ENCODE data around the gene CABYR.

CABYR gene

DNA sequence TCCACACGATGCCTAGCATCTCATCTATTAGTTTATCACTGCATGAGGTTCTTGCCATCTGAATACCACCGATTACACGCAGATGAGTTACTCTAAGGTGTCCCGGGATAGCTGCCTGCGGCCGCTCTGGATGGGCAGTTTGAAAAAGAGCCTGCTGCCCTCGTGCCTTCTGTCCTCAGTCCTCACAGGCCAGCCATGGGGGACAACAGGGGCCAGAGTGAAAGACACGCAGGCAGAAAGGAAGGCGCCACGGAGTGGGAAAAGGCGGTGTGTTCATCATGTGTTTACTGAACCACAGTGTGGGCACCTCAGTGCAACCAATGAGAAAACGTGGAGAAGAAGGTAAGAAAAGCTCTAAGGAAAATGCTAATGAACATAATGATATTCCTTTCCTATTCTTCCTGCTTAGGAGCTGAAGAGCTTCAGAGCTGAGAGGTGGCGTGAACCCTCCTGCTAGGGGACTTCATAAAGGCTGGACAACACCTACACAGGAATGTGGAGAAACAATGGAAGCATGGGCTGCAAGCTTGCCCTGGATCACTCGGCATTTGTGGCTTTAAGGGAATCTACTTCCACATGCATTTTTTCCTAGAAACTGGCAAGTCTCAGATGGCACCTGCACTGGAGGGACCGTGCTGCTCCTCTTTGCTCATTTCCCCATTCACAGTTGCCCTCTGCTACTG, 50.9 kb downstream of the CABYR start:
- DNase-seq (ENCODE audit: low read depth in 2 of 2, low spot score in 1 of 2) = no peak

DNA sequence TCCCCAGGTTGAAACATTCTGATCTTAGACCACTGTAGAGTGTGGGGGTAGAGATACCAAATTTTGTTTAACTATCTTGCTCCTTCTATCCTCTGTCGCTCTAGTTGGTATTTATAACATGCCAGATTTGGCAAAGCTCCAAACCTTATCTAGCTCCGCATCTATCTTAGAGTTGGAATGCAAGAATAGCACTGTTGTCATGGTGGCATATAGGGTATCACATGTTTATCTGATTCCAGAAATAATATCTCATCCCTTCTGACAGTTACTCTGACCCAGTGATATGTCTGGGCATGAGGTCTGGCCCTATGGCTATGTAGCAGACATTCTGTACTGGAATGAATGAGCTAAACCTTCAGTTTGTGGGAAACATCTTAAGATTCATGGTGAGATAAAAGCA, 51.7 kb downstream of the CABYR start:
- DNase-seq (ENCODE audit: low read depth in 2 of 2, low spot score in 1 of 2) = no peak

DNA sequence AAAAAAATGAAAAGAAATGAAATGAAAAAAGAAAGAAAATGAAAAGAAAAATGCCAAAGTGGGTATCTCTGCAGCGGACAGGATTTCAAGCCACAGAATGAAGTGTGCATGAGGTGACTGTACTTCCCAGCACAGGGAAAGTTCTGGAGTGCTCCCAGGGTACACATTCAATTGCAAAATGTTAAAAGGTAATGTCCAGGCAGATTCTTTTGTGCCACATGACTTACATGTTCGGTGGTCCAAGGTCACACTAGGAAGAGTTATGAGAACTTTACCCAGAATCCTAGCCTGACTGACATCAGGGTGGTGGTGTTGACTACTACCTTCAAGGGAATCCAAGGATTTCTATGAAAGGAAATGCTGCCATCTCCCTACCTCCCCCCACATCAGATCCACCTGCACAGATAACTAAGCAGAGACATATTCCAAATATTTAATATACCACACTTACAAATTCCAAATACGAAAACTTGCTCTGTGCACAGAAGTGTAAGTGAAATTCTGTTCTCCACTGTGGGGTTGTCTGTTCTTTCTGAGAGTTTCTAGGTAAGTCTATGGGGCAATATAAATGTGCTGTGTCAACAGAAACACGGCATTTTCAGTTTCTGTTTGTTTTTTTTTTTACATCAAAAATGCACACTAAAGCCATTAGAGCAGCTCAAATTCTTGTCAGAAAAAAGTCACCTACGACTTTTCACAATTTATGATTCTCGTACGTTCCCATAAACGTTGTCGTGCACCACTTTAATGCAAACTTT, 56.6 kb downstream of the CABYR start:
- no peak for DNase-seq (ENCODE audit: low read depth in 2 of 2, low spot score in 1 of 2)

DNA sequence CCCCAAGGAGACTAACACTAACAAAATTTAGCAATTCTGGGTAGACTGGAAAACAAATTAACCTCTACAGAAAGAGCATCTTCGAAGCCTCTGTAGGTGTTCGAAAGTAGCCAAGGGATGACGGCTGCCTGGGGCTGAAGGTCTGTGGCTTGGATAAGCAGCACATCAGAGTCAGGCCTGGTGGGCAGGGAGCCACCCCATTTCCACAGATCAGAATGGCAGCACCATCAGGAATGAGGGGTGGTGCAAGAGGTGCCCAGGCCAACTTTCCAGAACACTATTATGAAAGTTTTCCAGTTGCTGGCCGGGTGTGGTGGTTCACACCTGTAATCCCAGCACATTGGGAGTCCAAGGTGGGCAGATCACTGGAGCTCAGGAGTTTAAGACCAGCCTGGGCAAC, 57.9 kb downstream of the CABYR start:
- no peak for DNase-seq (ENCODE audit: low read depth in 2 of 2, low spot score in 1 of 2)

DNA sequence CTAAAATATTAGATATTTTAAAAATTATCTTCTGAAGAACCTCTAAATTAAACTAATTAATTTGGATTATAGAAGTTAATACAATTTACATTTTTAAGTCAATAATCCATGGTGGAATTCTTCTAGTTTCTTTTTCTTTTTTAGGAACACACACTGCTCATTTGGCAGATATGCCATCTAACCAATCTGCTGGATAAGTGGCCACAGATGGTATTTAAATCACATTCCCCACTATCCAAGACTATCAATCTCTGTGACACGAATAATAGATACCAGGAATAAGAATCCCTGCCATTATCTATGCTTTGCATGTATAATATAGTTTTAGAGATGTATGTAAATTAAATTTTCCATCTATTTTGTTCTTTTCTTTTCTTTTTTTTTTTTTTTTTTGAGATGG, 58.5 kb downstream of the CABYR start:
- DNase-seq (ENCODE audit: low read depth in 2 of 2, low spot score in 1 of 2) = no peak

DNA sequence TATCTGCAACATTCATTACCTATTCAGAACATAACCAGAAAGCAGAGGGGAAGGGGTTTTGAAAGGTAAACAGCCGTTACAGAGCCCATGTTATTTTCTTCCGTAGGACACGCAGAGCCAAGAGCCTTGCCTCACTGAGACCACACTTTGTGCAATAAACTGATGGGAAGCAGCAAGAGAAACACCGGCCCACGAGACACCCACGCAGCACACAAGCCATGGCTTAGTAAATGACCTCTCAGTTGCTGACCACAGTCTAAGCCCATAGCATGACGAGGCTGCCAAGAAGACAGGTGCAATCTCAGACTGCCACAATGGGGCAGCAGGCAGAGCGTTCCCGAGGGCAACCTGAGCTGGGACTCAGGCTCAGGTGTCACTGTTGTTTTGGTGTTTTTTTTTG, 59.6 kb downstream of the CABYR start:
- DNase-seq (ENCODE audit: low read depth in 2 of 2, low spot score in 1 of 2) = no peak

DNA sequence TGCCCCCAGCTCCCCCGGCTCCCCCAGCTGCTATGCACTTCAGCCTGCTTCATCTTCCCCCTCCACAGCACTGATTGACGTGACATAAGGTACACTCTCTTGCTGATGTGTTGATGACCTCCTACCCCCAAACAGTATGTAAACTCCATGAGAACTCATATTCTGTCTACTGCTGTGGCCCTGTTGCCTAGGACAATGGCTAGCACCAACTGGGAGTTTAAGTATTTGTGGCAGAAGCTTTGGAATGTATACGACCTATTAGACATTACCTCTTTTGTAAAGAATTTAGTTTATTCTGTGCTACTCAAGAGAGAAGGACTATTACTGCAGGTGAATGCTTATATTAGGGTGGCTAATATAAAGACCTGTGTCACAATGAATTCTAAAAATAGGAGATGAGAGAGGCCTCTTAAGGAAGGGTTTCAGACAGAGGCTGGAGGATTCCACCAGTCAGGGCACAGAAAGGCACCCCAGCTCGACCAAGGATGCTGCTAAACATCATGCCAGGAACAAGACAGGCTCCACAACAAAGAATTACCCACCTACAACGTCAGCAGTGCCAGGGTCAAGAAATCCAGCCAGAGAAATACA, 60.6 kb downstream of the CABYR start:
- DNase-seq (ENCODE audit: low read depth in 2 of 2, low spot score in 1 of 2) = no peak

DNA sequence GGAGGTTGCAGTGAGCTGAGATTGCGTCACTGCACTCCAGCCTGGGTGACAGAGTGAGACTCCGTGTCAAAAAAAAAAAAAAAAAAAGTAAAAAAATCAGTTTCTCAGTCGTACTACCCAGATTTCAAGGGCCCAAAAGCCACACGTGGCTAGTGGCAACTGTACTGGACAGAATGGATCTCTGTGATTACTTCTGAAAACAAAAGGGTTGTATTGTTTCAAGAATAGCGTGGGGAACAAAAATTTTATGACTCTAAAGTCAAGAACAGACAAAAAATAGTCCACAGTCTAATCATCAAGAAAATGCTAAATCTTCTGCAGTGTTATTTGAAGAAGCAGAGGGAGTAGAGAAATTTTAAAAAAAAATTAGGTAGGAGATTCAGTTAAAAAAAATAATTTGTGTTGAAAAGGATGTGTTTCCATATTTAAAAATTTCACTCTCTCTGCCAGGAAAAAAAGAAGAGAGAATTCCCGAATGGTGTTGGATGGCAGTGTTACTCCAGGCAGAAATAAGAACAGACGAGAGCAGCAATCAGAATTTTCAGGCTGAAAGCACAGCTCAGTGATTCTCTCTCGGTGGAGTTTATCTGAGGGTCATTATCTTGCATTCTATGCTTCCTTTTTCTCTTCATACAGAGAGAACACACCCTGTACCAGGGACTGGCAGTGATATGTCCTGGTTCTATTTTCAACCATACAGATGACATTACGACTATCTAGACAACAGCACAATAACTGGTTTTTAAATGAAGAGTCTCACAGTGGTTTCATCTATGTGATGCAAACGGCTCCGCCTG, 61.8 kb downstream of the CABYR start:
- DNase-seq (ENCODE audit: low read depth in 2 of 2, low spot score in 1 of 2) = no peak

DNA sequence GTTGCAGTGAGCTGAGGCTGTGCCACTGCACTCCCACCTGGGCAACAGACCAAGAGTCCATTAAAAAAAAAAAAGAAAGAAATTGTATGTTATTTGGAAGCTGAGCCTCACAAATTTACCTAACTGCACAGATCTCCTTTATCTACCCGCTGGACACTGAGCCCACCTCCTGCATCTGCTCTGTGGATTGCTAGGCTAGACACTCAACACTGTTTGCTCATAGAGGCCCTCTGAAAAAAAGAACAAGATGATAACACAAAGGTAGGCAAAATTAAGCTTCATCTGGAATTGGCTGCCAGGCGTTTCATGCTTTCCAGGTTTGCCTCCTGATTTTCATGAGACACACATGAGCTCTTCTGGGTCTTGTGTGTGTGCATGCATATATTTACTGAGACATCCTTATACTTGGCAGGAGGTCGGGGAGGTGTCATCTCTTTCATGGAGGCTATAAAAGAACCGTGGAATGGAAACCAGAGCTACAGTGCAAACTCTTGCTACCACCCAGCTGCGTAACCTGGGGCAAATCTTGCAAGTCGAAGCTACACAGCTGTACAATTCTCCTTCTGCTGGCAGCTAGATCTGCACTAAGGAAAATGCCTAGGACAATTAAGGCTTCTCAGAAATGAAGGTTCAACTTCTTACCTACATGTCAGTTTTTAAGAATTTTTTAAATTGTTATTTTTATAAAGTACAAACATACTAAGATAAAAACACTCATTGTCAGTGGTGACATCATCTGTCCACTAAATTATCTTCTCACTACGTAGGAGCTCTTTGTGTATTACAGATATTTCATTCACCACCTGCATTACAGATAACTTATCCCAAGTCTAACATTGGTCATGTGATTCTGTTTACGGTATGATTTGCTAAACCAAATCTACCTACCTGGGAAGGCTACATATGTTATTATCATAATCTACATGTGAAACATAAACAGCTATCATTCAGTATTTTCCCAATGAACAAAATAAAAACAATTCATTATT, 63.1 kb downstream of the CABYR start:
- no peak for DNase-seq (ENCODE audit: low read depth in 2 of 2, low spot score in 1 of 2)

DNA sequence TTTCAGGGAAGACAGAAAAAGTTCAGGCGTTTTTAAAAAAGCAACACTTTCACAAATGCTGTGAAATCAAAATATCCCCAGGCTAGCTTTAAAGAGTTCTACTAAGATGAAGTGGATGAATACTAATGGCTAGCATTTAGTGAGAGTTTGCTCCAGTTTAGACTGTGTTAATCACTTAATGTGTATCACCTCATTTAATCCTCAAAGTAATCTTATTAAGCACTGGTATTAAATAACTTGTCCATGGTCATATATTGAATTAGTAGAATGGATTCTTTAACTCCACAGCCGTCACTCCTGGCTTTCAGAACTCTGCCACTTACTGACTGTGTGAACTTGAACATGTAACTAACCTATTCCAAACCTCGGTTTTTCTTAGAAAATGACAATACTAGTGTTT, 66.0 kb downstream of the CABYR start:
- no peak for DNase-seq (ENCODE audit: low read depth in 2 of 2, low spot score in 1 of 2)

DNA sequence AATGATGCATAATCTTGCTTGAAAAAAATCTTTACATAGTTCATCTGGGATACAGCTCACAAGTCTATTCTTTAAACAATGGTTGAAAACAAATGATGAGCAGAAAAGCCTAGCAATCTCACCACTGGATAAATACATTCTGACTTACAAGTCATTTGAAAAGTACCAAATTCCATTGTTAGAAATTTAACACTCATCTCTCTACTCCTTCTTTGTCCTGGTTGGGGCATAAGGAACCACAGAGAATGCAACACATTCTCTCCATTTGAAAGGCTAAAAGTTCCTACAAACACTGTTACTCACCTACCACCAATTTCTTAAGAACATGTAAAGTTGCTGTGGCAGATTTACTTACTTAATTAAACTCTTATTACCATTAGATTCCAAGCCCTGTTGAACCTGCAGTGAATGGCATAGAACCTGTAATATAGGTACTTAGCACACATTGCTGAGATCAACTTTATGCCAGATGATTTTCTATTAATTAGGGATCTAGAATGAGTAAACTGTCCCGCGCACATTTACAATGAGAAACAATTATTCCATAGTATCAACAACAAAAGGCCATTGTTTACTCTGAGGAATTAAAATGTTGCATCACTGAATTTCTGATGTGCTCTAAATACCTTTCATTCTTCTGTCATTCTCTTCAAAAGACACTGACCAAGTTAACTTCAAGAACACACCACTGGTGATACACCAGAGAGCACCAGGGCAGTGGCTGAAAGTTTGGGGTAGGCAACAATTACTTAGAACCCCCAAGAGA, 69.6 kb downstream of the CABYR start:
- no peak for DNase-seq (ENCODE audit: low read depth in 2 of 2, low spot score in 1 of 2)

DNA sequence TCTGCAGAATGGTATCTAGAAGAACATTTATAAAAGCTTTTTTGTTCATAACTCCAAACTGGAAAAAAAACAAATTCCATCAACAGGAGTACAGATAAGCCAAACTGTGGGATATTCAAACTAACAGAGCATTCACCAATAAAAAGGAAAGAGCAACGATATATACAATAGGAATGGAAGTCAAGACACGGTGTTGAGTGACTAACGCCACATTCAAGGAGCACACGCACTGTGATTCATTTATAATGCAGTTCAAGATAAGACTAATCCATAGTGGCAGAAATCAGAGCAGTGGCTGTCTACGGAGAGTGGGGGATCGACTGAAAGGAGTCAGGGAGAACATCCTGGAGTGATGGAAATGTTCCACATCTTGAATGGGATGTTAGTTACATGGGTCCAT, 70.7 kb downstream of the CABYR start:
- no peak for DNase-seq (ENCODE audit: low read depth in 2 of 2, low spot score in 1 of 2)

Measured in stimulated activated CD8-positive, alpha-beta memory T cell treated with anti-CD3 and anti-CD28 coated beads, Interleukin-4, amount 100 ng/mL, for 1 hour (primary cell).